Activated T-cell treated with anti-CD3 and anti-CD28 coated beads, Interleukin-2, amount 50 U/mL, for 1 hour (primary cell): ENCODE measurements around the gene PDZD7.
A peak's percentile ranks its signal among the peaks of the same experiment; 100 is the strongest.

ENCODE experiments used
- DNase-seq: peaks from one replicate; pipeline ENCODE4 v3.0.0-alpha.2; 2020

Gene PDZD7

GRCh38 chr10:101031128-101031795, at the start of gene PDZD7, which contains the start of gene SFXN3:
TSS of gene PDZD7 (minus strand) at chr10:101031129. CDS start at chr10:101030219, 910 bp downstream.
TSS of gene SFXN3 (plus strand) at chr10:101031234. CDS start at chr10:101034695, 3,461 bp downstream.
- peak; percentile 98 for DNase-seq

DNA sequence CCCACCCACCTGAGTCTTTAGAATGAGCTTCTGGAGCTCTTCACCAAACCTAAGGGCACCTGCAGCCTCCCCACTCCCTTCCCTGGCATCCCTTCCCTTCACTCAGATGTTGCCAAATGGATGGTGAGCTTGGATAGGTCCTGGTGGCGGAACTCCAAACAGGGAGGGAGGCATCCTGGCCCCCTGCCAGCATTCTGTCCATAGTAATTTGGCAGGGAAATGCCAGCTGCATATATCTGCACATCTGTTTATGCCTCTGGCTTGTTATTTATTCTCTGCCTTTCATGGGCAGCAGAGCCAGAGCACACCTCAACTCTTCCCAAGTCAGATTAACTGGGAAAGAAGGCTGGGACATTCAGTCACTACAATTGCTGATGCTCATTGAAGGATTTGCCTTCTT, 48.9 kb upstream of the PDZD7 start:
- no peak for DNase-seq

- DNase-seq = no peak
These were observed 45.7 kb upstream of the PDZD7 start for GRCh38 chr10:101076630-101077029.

GRCh38 chr10:101075775-101076174, 44.8 kb upstream of the PDZD7 start:
- DNase-seq = no peak

- no peak for DNase-seq
These were observed 42.7 kb upstream of the PDZD7 start for GRCh38 chr10:101073631-101074030.

GRCh38 chr10:101072923-101073322, 42.0 kb upstream of the PDZD7 start:
- no peak for DNase-seq

GRCh38 chr10:101071885-101072433, 41.0 kb upstream of the PDZD7 start:
- no peak for DNase-seq

GRCh38 chr10:101071267-101071884, 40.4 kb upstream of the PDZD7 start:
- DNase-seq = no peak

- no peak for DNase-seq
These were observed 39.2 kb upstream of the PDZD7 start for GRCh38 chr10:101070098-101070497.

GRCh38 chr10:101069441-101069840, 38.5 kb upstream of the PDZD7 start:
- DNase-seq = no peak

GRCh38 chr10:101067356-101068083, 36.6 kb upstream of the PDZD7 start:
- DNase-seq = peak; percentile 76

DNA sequence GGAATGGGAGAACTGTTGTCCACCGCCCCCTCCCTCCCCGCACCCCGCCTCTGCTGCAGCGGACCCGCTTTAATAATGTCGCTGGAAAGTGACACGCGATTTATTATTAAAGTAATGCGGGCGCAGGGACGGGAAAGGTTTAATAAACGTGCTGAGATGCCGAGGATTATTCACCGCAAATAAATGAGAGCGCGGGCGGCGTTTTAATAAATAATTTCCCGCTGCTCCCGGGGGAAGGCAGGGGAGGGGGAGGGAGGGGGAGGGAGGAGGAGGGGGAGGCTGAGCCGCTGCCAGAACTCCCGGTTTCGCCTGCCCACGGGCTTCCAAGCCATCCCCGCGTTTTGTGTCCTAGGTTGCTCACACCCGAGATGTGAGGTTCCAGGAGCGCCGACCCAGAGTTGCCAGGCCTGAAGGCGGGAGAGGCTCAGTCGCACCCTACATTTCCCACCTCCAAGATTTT, 36.0 kb upstream of the PDZD7 start:
- no peak for DNase-seq

DNA sequence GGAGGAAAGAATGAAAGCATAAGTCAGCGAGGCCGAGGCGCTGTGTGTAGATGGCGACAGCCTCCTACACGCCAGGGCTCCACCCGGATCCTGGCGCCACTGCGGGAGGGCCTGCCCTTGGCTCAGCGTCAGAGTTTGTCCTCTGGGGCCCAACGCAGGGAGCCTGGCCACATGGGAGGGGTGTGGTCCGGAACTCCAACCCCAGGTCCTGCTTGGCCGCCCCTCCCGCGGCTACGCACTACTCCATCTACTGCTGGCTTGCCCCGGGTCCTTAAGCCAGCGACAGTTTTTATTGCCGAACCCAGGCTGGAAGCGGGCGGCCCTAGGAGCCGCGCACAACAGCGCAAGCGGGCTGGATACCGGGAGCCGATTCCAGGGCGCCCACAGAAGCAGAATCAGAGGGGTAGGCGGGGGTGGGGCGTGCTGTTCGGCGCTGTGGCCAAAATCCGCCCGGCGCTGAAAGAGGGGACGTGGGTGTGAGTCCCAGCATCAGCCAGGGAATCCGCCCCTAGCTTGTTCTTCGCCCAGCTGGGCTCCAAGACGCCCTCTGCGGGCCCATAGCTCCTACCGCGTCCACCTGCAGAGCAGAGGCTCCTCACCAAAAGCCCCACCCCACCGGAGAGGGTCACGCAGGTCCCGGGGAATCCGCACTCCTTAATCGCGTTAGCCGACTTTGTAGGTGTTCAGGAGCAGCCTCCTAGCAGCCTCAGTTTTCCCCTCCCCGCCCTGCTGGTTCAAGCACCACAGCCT, 35.4 kb upstream of the PDZD7 start:
- peak; percentile 65 for DNase-seq

DNA sequence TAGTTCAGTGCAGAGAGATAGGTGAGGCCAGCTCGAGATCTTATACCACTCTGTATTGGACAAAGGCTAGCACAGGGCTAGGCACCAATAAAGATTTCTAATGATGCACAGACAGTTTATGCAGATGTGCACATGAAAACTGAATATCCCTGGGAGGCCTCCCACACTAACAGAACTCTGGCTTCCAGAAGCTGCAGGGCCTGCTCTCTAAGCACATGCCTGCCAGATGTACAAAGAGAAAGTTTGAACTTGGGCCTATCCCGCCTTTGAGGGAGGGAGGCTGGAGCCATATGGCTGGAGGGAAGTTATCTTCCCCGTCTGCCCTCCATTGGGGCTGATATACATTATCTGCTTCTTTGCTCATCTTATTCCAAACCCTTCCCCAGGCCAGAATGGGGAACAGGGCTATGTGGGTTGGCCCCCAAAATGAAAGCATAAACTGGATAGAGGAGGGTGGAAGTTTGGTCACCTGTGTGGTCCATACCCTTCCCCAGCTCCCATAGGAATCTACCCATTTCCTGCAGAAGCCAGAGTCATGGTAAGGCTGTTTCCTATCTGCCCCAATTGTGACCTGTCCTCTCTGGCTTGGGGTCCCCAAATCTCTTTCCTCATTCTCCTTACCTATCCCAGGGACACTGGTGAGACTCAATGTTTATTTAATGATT, 34.7 kb upstream of the PDZD7 start:
- DNase-seq = no peak

- DNase-seq = no peak
These were observed 33.6 kb upstream of the PDZD7 start for GRCh38 chr10:101064415-101065030.

GRCh38 chr10:101063548-101064414, 32.9 kb upstream of the PDZD7 start:
- DNase-seq = no peak

GRCh38 chr10:101063050-101063525, 32.2 kb upstream of the PDZD7 start:
- DNase-seq = no peak

DNA sequence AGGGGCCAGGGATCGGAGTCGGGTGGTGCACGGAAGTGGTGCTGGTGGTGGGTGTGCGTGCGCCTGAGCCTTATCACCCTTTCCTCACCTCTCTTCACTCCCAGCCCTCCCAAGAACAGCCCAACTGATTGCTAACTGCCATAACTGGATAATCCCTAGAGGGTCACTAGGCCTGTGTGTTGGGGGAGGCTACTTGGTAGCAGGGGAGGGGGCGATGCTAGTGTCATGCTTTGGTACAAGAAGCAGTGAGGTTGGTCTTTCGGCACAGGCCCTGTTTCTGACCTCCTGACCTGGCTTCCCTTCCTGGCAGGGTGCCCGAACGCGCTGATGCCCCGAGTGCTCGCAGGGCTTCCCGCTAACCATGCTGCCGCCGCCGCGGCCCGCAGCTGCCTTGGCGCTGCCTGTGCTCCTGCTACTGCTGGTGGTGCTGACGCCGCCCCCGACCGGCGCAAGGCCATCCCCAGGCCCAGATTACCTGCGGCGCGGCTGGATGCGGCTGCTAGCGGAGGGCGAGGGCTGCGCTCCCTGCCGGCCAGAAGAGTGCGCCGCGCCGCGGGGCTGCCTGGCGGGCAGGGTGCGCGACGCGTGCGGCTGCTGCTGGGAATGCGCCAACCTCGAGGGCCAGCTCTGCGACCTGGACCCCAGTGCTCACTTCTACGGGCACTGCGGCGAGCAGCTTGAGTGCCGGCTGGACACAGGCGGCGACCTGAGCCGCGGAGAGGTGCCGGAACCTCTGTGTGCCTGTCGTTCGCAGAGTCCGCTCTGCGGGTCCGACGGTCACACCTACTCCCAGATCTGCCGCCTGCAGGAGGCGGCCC, 31.5 kb upstream of the PDZD7 start:
- DNase-seq = peak; percentile 69

DNA sequence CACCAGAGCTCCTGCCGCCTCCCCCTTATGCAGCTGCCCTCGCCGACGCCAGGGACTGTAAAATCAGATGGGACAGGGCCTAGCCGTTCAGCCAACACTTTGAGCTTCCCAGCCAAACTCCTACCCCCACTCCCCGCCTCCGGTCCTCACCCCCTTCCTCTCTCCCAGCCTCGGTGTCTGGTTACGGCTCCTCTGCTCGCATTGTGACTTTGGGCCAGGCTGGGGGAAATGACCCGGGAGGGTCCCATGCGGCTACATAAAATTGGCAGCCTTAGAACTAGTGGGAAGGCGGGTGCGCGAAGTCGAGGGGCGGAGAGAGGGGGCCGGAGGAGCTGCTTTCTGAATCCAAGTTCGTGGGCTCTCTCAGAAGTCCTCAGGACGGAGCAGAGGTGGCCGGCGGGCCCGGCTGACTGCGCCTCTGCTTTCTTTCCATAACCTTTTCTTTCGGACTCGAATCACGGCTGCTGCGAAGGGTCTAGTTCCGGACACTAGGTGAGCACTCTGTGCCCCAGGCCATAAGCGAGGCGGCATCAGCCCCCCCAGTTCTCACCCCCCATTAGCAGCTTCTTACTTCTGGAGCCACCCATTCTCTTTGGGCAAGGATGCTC, 30.8 kb upstream of the PDZD7 start, which contains the start of gene KAZALD1:
KAZALD1 (plus strand) TSS at position 366 of the 608 bp plus-strand sequence. CDS start 604 bp downstream, outside the sequence.
- no peak for DNase-seq
